UCSD-AML1 (cell line): ENCODE data around the gene HSPB7.
"Not testable (repeated sequence)": the region's sequence is repeated elsewhere in the genome, so short reads cannot be mapped to it uniquely, and the experiment has no call there.

Source experiments
- DNase-seq: peaks from one replicate; lab custom pipeline; 2025; ENCODE audit not compliant: unreplicated experiment; lab: John Stamatoyannopoulos, UW

Gene HSPB7

GRCh38 chr1:16051039-16051438 lies 33.2 kb upstream of the HSPB7 start:
- no peak for DNase-seq

GRCh38 chr1:16050328-16050727 lies 32.5 kb upstream of the HSPB7 start:
- no peak for DNase-seq

DNA sequence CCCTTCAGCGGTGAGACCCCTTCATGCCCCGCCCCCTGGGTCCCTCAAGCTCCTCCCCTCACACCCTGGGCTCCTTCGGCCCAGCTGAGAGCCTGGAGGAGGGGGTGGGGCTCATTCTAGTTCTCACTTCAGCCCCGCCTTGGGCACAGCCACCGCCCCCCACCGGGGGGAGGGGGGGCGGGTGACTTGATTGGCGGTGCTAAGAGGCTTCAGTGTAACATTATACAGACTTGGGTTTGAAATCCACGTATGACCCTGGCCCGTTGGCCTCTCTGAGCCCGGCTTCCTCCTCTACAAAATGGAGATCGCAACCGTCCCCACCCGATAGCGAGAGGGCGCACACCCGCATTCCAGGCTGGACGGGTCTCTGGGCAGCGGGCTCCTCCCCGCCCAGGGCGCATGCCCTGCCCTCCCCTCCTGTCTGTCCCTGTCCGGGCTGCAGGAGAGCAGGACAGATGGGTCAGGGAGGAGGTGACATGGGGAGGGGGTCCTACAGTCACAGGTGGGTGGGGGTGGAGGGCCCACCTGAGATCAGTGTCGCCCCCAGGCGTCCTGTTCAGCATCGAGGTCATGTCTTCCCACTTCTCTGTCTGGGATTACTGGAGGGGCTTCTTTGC lies 30.8 kb upstream of the HSPB7 start:
- DNase-seq, result no peak

GRCh38 chr1:16047791-16048475 lies 30.1 kb upstream of the HSPB7 start:
- no peak for DNase-seq

DNA sequence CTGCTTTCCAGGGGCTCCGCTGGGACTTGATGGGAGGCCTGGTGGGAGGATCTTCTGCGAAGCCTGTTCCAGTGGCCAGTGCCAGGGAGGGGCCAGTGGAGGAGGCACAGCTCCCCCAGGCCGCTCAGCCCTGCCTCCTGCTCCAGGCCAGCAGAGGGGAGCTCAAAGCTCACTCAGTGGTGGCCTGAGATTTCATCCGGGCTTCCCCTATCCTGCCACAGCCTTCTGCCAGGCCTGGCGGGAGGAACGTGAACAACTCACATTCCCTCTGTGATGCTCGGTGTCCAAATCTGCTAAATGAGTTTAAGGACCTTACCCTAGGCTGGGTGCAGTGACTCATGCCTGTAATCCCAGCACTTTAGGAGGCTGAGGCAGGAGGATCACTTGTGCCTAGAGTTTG lies 29.0 kb upstream of the HSPB7 start:
- no peak for DNase-seq

DNA sequence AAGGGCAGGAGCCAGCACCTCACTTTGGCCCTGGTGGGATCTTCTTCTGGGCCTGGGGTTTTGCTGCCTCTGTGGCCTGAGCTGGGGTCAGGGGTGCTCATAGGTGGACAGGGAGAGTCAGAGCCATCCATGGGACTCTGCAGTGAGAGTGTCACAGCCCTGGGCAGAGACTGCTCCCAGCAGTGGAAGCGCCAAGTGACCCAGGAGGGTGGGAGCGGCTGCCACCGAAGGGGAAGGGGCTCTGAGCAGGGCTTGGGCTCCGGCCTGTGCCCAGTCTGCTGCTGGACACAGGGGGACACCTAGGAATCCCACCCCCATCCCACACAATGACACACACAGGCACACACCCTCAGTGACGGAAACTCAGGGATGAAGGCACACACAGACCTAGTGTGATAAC lies 26.1 kb upstream of the HSPB7 start:
- DNase-seq, result no peak

- DNase-seq, result no peak
Observed at GRCh38 chr1:16043521-16043920, 25.7 kb upstream of the HSPB7 start, which contains the start of gene CLCNKB. CLCNKB (plus strand) TSS chr1:16043782; CDS start chr1:16044493, 711 bp downstream.

DNA sequence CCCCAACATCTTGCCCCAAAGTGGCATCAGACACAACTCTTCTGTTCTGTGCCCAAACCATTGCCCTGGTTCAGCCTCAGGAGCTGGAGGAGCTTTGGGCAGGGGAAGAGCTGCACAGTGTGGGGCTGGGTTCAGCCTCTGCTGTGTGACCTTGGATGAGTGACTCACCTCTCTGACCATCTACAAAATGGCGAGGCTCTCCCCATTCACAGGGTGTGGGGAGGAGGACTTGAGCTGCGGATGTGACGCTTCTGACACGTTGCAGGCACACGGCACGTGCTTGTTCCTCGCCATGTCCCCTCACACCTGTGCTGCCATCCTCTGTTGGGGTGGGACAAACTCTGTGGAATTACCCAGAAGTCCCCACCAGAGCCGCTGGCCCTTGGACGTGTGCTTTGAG lies 24.8 kb upstream of the HSPB7 start:
- not testable (repeated sequence) for DNase-seq

GRCh38 chr1:16042096-16042495 lies 24.3 kb upstream of the HSPB7 start:
- no peak for DNase-seq

DNA sequence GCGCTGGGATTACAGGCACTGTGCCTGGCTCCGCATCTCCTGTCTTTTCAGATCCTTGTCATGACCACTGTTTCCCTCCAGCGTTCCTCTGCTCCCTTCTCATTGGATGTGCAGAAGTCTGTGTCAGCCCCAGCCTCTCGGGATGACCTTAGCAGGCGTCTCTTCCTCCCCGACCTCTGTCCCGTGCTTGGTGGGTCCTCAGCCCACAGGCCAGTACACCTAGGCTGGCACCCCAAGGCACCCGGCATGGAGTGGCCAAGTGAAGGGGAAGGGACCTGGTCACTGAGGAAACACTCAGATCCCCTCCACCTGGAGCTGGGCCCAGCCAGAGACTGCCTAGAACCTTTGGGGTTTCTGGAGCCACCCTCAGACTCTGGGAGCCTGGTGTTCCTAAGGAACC lies 23.4 kb upstream of the HSPB7 start:
- DNase-seq, result no peak

GRCh38 chr1:16039871-16040270 lies 22.0 kb upstream of the HSPB7 start:
- not testable (repeated sequence) for DNase-seq

GRCh38 chr1:16038620-16038912 lies 20.7 kb upstream of the HSPB7 start:
- no peak for DNase-seq

- DNase-seq, result not testable (repeated sequence)
Observed at GRCh38 chr1:16036461-16036860, 18.6 kb upstream of the HSPB7 start.

DNA sequence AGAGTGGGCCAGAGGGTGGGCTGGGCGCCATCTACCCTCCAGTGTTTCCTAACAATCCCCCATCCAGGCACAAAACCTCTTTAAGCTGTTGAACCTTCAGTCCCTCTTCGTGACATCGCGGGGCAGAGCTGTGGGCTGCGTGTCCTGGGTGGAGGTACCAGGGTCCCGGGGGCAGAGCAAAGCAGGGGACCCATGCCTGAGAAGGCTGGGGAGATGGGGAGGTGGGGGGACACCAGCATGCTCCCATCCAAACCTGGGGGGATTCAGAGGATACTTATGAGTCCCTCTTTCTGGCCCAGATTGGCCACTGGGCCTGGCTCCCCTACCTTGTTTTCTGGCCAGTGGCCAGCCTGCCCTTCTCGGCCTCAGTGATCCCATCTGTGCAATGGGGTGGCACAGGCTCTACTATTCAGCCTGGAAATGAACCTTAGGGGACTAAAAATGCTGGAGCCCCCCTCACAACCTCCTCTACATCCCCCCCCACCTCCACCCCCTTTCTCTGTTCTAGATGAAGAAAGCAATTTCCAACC lies 15.3 kb upstream of the HSPB7 start:
- DNase-seq, result not testable (repeated sequence)

DNA sequence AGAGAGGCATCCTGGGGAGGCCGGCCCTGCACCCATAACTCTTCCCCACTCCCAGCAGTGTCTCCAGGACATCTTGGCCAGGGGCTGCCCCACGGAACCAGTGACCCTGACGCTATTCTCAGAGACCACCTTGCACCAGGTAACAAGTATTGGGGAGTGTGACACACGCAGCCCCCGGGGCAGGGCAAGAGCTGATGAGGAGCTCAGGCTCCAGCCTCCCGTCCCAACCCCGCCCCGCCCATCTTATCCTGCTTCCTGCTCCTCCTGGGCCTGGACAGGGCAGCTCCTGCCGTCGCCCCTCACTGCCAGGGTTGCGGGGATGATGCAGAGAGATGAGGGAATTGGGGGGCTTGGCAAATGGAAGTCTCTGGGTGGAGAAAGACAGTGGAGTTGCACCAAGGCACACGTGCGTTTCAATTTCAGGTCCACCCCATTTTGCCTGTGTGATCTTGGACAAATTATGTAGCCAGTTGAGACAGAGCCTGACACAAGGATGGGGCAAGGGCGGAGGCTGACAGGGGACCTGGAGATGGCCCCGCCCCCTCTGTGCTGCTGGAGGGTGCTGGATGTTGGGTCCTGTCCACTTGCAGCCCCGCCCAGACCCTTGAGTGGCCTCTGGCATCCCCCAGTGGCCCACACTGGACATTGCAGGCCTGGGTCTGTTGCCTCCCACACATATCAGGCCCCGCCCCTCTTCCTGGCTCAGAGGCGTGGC lies 14.7 kb upstream of the HSPB7 start:
- peak; percentile 83 for DNase-seq

DNA sequence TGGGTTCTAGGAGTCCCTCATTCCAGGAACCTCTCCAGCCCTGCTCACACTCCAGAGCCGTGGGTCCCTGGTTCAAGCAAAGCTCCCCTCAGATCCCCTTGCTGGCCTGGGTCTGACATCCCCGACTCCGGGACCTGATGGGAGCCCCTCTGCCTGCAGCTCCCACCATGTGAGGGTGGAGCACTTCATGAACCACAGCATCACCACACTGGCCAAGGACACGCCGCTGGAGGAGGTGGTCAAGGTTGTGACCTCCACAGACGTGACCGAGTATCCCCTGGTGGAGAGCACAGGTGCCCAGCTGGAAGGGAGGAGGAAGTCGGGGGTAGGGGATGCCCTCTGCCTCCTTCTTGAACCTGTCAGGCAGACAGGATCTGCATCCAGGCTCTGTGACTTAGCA lies 13.7 kb upstream of the HSPB7 start:
- no peak for DNase-seq

- DNase-seq, result no peak
Observed at GRCh38 chr1:16029288-16029687, 11.4 kb upstream of the HSPB7 start.

GRCh38 chr1:16029003-16029268 lies 11.1 kb upstream of the HSPB7 start:
- DNase-seq, result not testable (repeated sequence)

GRCh38 chr1:16028237-16029002 lies 10.6 kb upstream of the HSPB7 start:
- no peak for DNase-seq

- no peak for DNase-seq
Observed at GRCh38 chr1:16026723-16027484, 9.1 kb upstream of the HSPB7 start.

DNA sequence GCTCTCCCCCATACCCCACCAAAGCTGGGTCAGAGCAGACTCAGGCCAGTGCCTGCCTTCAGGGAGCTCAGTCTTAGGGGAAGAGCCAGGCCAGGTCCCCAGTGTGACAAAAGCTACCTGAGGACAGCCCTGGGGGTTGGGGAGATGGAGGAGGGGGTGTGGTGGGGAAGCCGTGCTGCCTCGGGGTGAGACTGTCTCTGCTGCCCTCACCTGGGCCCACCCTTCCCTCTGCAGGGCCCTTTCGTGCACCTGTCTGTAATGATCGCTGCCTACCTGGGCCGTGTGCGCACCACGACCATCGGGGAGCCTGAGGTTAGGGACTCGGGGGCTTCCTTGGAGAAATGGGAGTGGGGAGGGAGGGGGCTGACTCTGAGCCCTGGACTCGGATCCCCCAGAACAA lies 8.5 kb upstream of the HSPB7 start:
- DNase-seq, result not testable (repeated sequence)
